ENCODE results near the gene PFKFB2.

The PFKFB2 gene

GRCh38 chr1:207093944-207094343 is 40.9 kb downstream of the PFKFB2 start:
- DNase-seq: no peak

- DNase-seq: peak; percentile 51
Observed at GRCh38 chr1:207097871-207098324, 44.8 kb downstream of the PFKFB2 start.

DNA sequence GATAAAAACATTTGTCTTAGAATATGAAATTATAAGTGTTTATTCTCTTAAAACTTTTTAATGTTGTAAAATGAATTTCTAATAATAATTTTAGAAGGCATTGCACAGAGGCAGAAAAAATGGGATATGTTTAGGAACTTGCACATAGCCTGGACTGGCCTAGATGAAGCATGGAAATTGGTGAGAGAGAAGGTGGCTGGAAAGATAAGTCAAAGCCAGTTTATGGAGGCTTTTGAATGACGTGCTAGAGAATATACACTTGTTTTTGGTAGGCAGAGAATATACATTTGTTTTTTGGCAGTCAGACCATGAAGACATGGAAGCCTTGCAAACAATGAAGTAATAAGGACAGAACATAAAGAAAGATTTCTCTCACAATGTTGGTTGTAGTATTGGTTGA is 48.6 kb downstream of the PFKFB2 start:
- no peak for DNase-seq

DNA sequence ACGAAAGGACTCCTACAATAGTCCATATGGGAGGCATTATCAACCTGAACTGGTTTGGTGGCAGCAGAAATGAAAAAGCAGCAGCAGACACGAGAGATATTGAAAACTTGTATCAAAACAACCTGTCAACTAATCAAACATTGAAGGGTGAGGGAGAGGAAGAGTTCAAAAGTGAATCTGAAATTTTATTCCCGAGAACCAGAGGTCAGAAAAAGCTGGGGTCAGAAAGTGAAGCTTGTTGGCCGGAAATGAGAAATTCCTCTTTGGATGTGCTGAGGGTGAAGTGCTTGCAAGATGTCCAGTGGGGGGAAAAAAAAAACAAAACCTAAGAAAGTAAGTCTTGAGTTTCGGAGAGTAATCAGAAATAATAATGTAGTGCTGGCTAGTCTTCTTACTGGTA is 49.1 kb downstream of the PFKFB2 start:
- DNase-seq: no peak

DNA sequence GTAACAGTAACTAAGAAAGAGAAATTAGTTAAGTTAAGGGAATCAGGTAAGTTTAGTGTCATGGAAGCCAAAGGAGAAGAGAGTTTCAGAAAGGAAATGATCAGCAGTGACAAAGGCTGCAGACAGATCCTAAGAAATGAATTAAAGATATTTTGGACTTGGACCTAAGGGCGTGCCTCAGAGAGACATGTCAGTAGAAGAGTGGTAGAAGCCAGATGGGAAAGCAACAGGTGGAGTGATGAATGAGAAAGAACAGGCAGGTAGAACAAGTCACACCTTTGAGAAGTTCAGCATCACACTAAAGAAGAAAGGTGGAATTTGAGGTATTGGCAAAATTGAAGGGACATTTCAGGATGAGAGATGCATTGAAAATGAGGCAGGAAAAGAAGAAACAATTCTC is 49.6 kb downstream of the PFKFB2 start:
- no peak for DNase-seq

GRCh38 chr1:207103892-207104373 is 50.9 kb downstream of the PFKFB2 start, which contains the start of gene C4BPA:
C4BPA (plus strand) TSS chr1:207104233; CDS start chr1:207113026, 8,793 bp downstream.
- no peak for DNase-seq

GRCh38 chr1:207109004-207109403 is 55.9 kb downstream of the PFKFB2 start:
- no peak for DNase-seq

GRCh38 chr1:207112616-207113296 is 59.7 kb downstream of the PFKFB2 start:
- no peak for DNase-seq

GRCh38 chr1:207115269-207115668 is 62.2 kb downstream of the PFKFB2 start:
- no peak for DNase-seq

DNA sequence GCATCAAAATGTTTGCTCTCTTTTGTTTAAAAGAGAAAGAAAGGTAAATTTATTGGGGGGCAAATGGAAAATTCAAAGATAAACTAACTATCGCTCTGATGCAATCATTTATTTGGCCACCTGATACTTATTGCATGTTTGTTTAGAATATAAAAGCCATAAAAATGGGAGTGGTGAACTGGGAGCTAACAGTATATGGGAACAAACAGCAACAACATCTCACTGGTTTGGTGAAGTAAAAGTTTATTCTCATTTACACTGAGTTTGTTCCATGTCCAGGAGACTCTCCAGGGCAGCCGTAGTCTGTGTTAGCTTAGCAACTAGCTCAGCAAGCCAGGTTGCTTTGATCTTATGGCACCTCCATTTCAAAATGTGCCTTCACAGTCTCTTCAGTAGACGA is 71.3 kb downstream of the PFKFB2 start:
- no peak for DNase-seq

GRCh38 chr1:207128336-207128921 is 75.4 kb downstream of the PFKFB2 start:
- no peak for DNase-seq

DNA sequence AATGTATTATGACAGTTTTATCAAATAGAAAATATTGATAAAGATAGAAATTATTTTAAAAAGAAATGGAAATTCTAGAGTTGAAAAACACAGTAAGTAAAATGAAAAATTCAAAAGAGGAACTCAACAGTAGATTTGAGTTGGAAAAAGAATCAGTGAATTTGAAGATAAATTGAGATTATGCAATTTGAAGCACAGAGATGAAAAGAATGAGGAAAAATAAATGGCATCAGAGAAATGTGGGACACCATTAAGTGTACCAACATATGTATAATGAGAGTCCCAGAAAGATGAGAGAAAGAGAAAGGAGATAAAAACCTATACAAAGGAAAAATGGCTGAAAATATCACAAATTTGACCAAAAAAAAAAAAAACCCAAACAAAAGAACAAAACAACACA is 76.0 kb downstream of the PFKFB2 start:
- no peak for DNase-seq

Data from stimulated activated CD4-positive, alpha-beta T cell treated with anti-CD3 and anti-CD28 coated beads, Interleukin-1b, Interleukin-23, amount 100 ng/mL, for 48 hours (primary cell).